Epithelial cell of proximal tubule (primary cell): Measurements from ENCODE around the gene EFNB3. TPM values are rescaled to one million over a fixed set of nuclear protein-coding genes. Genes with fewer than 3 reads are reported as not detected.

ENCODE experiments used
- DNase-seq: peaks from one replicate; pipeline ENCODE4 v3.0.0-alpha.2; 2011; ENCODE audit warnings: low read depth
- H3K4me3 ChIP-seq: 2 replicates; pipeline ENCODE4 v1.5.1; 2011; ENCODE audit warnings: low read depth, mild to moderate bottlenecking, low read length
- total RNA-seq: library from RNA; depleted of rRNA; stranded (reverse); fragments of >200 nt; gene quantifications from 2 replicates; pipeline ENCODE4 v1.2.3, GENCODE V29; 2015
- TF ChIP-seq, protein P1 (sequence below): conservative IDR thresholded peaks from 2 replicates; pipeline ENCODE4 v1.5.1; 2012; ENCODE audit warnings: low read depth, mild to moderate bottlenecking, low read length

The EFNB3 gene
- total RNA-seq, 1 donor from 2014 or later = 1.7 TPM

DNA sequence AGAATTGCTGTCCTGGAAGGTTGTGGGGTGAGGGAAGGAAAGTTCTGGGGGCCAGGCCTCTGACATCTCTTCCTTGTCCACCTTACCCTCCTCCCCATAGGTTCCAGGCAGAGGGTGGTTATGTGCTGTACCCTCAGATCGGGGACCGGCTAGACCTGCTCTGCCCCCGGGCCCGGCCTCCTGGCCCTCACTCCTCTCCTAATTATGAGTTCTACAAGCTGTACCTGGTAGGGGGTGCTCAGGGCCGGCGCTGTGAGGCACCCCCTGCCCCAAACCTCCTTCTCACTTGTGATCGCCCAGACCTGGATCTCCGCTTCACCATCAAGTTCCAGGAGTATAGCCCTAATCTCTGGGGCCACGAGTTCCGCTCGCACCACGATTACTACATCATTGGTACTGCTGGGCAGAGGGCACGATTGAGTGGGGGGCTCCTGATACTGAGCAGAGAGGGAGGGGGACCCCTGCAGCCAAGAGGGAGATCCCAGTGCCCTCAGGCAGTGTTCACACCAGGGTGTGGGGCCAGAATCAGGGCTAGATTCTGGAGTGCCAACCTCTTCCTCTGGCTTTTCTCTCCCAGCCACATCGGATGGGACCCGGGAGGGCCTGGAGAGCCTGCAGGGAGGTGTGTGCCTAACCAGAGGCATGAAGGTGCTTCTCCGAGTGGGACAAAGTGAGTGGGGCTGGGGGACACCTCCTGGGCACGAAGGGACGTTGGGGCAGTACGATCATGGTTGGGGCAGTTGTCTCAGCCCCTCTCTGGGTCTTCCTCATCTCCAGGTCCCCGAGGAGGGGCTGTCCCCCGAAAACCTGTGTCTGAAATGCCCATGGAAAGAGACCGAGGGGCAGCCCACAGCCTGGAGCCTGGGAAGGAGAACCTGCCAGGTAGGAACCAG lies 3.1 kb downstream of the EFNB3 start:
- H3K4me3 ChIP-seq = no peak overlapping the region
- DNase-seq = no peak
- TF ChIP-seq, protein P1, sequence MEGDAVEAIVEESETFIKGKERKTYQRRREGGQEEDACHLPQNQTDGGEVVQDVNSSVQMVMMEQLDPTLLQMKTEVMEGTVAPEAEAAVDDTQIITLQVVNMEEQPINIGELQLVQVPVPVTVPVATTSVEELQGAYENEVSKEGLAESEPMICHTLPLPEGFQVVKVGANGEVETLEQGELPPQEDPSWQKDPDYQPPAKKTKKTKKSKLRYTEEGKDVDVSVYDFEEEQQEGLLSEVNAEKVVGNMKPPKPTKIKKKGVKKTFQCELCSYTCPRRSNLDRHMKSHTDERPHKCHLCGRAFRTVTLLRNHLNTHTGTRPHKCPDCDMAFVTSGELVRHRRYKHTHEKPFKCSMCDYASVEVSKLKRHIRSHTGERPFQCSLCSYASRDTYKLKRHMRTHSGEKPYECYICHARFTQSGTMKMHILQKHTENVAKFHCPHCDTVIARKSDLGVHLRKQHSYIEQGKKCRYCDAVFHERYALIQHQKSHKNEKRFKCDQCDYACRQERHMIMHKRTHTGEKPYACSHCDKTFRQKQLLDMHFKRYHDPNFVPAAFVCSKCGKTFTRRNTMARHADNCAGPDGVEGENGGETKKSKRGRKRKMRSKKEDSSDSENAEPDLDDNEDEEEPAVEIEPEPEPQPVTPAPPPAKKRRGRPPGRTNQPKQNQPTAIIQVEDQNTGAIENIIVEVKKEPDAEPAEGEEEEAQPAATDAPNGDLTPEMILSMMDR = no peak

DNA sequence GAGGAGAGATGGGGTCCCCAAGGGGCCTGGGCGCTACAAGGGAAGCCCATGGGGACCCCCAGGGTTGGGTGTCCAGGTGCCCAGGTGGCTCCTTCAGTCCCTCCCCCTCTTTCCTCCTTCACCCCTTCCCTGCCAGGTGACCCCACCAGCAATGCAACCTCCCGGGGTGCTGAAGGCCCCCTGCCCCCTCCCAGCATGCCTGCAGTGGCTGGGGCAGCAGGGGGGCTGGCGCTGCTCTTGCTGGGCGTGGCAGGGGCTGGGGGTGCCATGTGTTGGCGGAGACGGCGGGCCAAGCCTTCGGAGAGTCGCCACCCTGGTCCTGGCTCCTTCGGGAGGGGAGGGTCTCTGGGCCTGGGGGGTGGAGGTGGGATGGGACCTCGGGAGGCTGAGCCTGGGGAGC lies 4.0 kb downstream of the EFNB3 start:
- DNase-seq = no peak
- no peak overlapping the region for H3K4me3 ChIP-seq
- TF ChIP-seq, protein P1 = no peak

DNA sequence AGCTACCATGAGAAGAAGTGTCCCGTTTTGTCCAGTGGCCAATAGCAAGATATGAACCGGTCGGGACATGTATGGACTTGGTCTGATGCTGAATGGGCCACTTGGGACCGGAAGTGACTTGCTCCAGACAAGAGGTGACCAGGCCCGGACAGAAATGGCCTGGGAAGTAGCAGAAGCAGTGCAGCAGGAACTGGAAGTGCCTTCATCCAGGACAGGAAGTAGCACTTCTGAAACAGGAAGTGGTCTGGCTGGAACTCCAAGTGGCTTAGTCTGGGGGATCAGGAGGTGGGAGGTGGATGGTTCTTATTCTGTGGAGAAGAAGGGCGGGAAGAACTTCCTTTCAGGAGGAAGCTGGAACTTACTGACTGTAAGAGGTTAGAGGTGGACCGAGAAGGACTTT lies 5.3 kb downstream of the EFNB3 start:
- TF ChIP-seq, protein P1 = no peak
- no peak overlapping the region for H3K4me3 ChIP-seq
- DNase-seq = no peak

DNA sequence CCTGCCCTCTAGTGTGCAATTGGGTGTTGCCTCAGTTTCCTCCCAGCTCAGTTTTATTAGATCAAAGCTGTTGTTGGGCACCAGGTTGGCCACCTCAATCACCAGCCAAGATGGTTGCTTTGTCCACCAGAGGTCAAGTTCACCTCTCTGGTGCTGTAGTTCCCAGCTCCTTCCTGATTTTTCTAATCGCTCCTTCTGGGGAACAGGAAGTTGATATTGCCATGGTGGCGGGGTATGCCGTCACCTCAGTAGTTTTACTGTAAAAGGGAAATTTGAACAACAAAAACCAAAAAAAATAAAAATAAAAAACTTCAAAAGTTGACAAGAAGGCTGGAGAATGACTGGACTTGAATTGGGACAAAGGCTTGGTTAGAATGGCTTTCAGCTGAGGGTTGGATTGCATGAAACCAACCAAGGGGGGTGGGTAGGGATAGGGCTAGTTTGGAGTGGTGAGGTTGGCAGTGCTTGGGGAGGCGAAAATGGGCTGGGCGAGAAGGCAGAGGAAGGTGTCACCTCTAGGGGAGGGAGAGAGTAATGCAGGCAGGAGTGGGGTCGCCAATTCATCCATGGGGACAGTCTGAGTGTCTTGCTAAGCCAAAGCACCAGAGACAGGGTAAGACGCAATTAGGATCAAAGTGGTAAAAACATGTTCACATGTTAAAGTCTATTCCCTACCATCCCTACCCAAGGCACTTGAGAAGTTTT lies 6.2 kb downstream of the EFNB3 start:
- DNase-seq = no peak
- no peak overlapping the region for H3K4me3 ChIP-seq
- TF ChIP-seq, protein P1 = peak; percentile 17

DNA sequence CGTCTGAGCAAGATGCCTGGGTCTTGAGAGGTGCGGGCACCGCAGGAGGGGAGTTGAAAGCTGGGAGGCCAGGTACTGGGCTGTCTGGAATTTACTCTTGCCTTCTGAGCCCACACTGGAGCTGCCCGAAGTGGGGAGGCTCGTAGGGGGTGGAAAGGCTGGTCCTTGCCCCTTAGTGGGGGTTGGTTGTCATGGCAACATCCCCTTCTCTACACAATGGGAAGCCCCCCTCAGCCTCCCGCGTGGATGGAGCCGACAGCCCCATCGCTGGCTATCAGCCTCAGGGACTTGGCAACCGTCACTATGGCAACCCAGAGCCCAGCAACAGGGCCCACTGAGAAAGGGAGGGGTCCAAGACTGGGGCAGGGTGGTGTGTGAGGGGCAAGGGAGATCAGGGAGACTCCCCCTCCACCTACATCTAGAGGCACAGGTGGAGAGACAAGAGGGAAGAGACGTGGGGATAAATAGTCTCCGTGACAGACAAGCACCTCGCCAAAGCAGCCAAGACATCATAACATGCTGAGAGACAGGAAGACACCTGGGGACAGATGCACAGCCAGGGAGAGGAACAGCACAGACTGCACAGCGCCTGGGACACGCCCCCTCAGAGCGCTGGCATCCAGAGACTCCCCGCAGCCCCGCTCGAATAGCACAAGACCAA lies 7.2 kb downstream of the EFNB3 start:
- no peak overlapping the region for H3K4me3 ChIP-seq
- TF ChIP-seq, protein P1 = no peak

DNA sequence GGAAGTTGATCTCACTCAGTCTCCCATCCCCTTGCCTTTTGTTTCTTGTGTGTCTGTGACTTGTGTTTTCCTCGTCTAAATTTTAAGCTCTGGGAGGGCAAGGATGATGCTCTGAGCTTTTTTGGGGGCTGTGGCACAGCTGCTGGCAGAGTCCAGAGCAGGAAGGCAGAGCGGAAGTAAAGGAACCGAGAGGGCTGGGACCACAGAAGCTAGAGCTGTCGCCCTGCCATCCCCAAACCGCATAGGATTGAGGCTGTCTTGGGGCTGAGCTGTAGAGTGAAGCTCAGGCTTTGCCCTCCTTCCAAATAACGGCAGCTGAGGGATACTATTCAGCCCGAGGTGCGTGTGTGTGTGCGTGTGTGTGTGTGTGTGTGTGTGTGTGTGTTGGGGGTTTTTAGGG lies 8.8 kb downstream of the EFNB3 start:
- no peak overlapping the region for H3K4me3 ChIP-seq
- TF ChIP-seq, protein P1 = no peak
- no peak for DNase-seq

More for the DNA sequence above, 7.2 kb downstream of the EFNB3 start:
- DNase-seq = no peak
